ENCODE measurements around the gene NAP1L4.

NAP1L4 gene

GRCh38 chr11:3008746-3009336 lies 16.7 kb upstream of the NAP1L4 start:
- no peaks in the 10 kb centered on the region for H3K27me3 ChIP-seq (ENCODE audit: control insufficient read depth, insufficient read depth, low read length)
- no peak overlapping the region for H3K4me3 ChIP-seq (ENCODE audit: low read length)
- no peaks in the 10 kb centered on the region for H3K9me3 ChIP-seq (ENCODE audit: control insufficient read depth, low read length)
- H3K9ac ChIP-seq (ENCODE audit: low read length), result no peak overlapping the region
- peaks cover 19% of the 10 kb centered on the region for H3K4me1 ChIP-seq (ENCODE audit: control insufficient read depth, insufficient read depth, low read length)
- H3K36me3 ChIP-seq (ENCODE audit: control insufficient read depth, insufficient read depth, low read length), result peaks cover 16% of the 10 kb centered on the region

DNA sequence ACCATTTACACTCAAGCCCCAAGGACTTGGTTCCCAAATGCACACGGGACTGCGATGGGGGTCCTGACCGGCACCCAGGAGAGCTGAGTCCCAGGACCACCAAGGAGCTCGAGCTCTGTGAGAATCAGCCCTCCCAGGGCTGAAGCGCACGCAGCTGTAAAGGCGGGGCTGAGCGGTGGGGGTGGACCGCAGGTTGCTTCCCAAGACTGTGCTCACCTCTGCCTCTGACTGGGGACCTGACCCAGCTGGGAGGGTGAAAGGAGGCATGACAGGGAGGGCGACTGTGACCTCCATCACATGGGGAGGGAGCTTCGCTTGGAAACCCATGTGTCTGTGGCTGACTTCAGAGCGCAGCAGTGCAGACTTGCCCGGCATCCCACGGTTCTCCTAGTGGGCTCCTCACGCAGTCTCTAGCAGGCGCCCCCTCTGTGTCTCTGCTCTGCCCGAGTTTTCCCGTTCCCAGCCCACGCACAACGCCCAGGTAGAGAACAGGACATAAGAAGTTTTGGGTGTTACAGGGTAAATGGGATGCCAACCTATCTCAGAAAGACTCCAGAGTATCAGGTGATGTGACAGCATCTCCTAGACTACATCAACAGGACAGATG lies 15.4 kb upstream of the NAP1L4 start:
- Histone ChIP-seq H3K4me3 (ENCODE audit: low read length) (no peak overlapping the region), H3K4me1 (ENCODE audit: control insufficient read depth, insufficient read depth, low read length) (peaks cover 32% of the 10 kb centered on the region), H3K9ac (ENCODE audit: low read length) (no peak overlapping the region), H3K27me3 (ENCODE audit: control insufficient read depth, insufficient read depth, low read length) (no peaks in the 10 kb centered on the region), H3K36me3 (ENCODE audit: control insufficient read depth, insufficient read depth, low read length) (peaks cover 18% of the 10 kb centered on the region), H3K9me3 (ENCODE audit: control insufficient read depth, low read length) (no peaks in the 10 kb centered on the region)

DNA sequence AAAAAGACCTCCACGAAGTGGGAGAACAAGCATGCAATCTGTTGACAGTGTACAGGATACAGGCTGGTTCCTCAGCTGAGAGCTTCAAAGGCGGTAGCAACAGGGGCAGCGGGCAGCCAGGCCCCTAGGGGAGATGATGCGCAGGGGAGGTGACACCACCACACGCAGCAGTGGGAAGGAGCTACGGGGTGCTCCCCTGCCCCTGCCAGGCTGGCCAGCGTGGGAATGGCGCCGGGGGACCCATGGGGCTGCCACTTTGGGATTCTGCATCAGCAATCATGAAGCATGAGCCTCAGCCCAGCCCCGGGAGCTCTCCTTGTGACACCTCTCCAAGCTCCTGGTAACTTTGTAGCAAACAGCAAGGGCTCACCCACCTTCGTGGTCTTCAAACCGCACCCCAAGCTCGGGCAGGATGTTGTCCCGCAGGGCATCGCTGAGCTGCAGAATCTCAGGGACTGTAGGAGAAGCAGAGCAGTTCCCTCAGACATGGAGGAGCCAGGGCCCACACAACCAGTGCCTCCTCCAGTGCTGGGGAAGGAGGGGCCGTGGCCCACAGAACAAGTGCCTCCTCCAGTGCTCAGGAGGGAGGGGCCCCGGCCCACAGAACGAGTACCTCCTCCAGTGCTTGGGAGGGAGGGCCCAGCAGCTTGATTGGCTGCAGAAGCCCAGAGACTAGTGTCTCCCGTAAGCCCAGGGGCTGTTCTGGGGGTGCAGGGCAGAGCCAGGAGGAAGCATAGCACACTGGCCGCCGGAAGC lies 14.6 kb upstream of the NAP1L4 start:
- Histone ChIP-seq H3K9ac (ENCODE audit: low read length) (no peak overlapping the region), H3K27me3 (ENCODE audit: control insufficient read depth, insufficient read depth, low read length) (no peaks in the 10 kb centered on the region), H3K4me1 (ENCODE audit: control insufficient read depth, insufficient read depth, low read length) (peaks cover 40% of the 10 kb centered on the region), H3K4me3 (ENCODE audit: low read length) (no peak overlapping the region), H3K36me3 (ENCODE audit: control insufficient read depth, insufficient read depth, low read length) (peaks cover 24% of the 10 kb centered on the region), H3K9me3 (ENCODE audit: control insufficient read depth, low read length) (no peaks in the 10 kb centered on the region)

DNA sequence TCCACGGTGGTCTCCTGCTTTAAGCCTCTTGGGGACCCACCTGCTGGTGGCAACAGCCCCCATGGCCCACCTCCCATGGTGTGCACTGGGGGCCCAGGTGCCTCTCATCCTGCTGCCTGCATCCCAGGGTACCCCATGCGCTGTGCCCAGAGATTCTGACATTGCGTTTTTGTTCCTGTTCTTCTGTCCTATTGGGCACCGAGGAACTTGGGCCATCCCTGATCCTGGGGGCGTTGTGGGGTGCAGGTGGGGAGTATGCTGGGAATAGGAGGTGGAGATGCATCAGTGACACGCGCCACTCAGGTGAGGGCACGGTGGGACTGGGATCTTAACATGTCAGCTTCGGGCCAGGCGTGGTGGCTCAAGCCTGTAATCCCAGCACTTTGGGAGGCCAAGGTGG lies 12.4 kb upstream of the NAP1L4 start:
- Histone ChIP-seq H3K4me3 (ENCODE audit: low read length) (no peak overlapping the region), H3K9ac (ENCODE audit: low read length) (no peak overlapping the region), H3K4me1 (ENCODE audit: control insufficient read depth, insufficient read depth, low read length) (peaks cover 61% of the 10 kb centered on the region), H3K9me3 (ENCODE audit: control insufficient read depth, low read length) (no peaks in the 10 kb centered on the region), H3K27me3 (ENCODE audit: control insufficient read depth, insufficient read depth, low read length) (no peaks in the 10 kb centered on the region), H3K36me3 (ENCODE audit: control insufficient read depth, insufficient read depth, low read length) (peaks cover 19% of the 10 kb centered on the region)

- Histone ChIP-seq H3K9ac (ENCODE audit: low read length) (no peak overlapping the region), H3K36me3 (ENCODE audit: control insufficient read depth, insufficient read depth, low read length) (peaks cover 15% of the 10 kb centered on the region), H3K4me1 (ENCODE audit: control insufficient read depth, insufficient read depth, low read length) (peaks cover 69% of the 10 kb centered on the region)
Observed at GRCh38 chr11:3003396-3004231, 11.5 kb upstream of the NAP1L4 start.

DNA sequence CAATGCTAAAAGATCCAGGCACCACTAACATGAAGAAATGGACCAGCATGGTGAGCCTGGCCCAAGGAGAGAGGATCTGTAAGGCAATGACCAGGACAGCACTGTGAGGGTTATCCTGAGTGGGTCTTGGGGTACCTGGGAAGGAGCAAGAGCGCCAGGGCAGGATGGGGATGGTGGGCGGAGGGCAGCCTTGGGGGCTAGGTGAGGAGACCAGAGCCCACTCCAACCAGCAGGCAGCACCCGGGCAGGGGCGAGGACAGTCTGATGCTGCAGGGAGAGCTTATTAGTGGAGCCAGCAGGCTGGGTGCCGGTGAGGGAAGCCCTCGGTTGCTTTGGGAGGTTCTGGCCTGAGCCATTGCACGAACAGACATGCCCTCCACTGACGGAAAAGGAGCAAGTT lies 10.7 kb upstream of the NAP1L4 start:
- no peak overlapping the region for H3K9ac ChIP-seq (ENCODE audit: low read length)
- H3K27me3 ChIP-seq (ENCODE audit: control insufficient read depth, insufficient read depth, low read length), result no peaks in the 10 kb centered on the region
- no peak overlapping the region for H3K4me3 ChIP-seq (ENCODE audit: low read length)
- H3K36me3 ChIP-seq (ENCODE audit: control insufficient read depth, insufficient read depth, low read length), result peaks cover 15% of the 10 kb centered on the region
- no peaks in the 10 kb centered on the region for H3K9me3 ChIP-seq (ENCODE audit: control insufficient read depth, low read length)
- H3K4me1 ChIP-seq (ENCODE audit: control insufficient read depth, insufficient read depth, low read length), result peaks cover 77% of the 10 kb centered on the region

More at GRCh38 chr11:3003396-3004231, 11.5 kb upstream of the NAP1L4 start:
- Histone ChIP-seq H3K4me3 (ENCODE audit: low read length) (no peak overlapping the region), H3K9me3 (ENCODE audit: control insufficient read depth, low read length) (no peaks in the 10 kb centered on the region), H3K27me3 (ENCODE audit: control insufficient read depth, insufficient read depth, low read length) (no peaks in the 10 kb centered on the region)

DNA sequence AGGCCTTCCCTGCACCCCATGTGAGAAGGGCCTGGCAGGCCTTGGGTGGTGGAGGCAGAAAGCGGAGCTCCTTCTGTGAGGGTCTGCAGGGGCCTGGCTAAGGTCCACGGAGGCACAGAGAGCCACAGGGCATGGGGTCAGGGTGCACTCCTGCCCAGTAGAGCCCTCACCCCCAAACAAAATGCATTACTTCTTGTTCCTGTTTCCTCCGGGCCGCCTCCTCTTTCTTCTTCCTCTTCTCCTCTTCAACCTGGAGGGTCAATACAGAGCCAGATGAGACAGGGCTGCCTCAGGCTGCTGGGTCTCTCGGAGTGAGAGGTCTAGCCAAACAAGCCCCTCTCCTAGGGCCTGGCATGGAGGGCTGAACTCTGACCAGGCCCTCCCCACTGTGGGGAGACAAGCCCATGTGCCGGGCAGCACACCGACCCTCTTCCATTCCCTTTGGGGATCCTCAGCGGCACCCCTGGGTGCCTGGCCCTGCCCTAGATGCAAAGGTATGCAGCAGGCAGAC lies 10.3 kb upstream of the NAP1L4 start:
- peaks cover 15% of the 10 kb centered on the region for H3K36me3 ChIP-seq (ENCODE audit: control insufficient read depth, insufficient read depth, low read length)
- no peaks in the 10 kb centered on the region for H3K27me3 ChIP-seq (ENCODE audit: control insufficient read depth, insufficient read depth, low read length)
- H3K4me3 ChIP-seq (ENCODE audit: low read length), result no peak overlapping the region
- H3K4me1 ChIP-seq (ENCODE audit: control insufficient read depth, insufficient read depth, low read length), result peaks cover 81% of the 10 kb centered on the region
- no peaks in the 10 kb centered on the region for H3K9me3 ChIP-seq (ENCODE audit: control insufficient read depth, low read length)
- no peak overlapping the region for H3K9ac ChIP-seq (ENCODE audit: low read length)

DNA sequence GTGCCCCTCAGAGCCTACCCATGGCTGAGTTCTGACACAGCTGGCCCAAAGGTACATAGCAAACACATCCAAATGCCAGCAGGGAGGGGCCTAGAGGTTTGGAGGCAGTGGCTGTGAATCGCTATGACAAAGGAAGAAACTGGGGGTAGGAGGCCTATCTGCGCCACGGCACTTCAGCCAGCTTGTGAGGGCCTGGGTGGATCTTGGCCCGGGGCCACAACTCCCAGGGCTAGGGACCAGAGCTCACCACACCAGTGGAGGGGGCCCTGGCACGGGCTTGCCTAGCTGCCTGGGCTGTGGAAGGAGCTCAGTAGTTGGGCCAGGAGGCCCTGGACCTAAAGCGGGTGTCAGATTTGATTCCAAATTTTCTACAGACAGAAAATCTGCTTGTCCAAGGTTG lies 9.4 kb upstream of the NAP1L4 start:
- peaks cover 87% of the 10 kb centered on the region for H3K4me1 ChIP-seq (ENCODE audit: control insufficient read depth, insufficient read depth, low read length)
- H3K9me3 ChIP-seq (ENCODE audit: control insufficient read depth, low read length), result no peaks in the 10 kb centered on the region
- peaks cover 15% of the 10 kb centered on the region for H3K36me3 ChIP-seq (ENCODE audit: control insufficient read depth, insufficient read depth, low read length)
- peak overlapping the region; percentile 6 for H3K9ac ChIP-seq (ENCODE audit: low read length)
- H3K4me3 ChIP-seq (ENCODE audit: low read length), result no peak overlapping the region
- H3K27me3 ChIP-seq (ENCODE audit: control insufficient read depth, insufficient read depth, low read length), result no peaks in the 10 kb centered on the region

GRCh38 chr11:3000032-3000961 lies 8.2 kb upstream of the NAP1L4 start:
- Histone ChIP-seq H3K9ac (ENCODE audit: low read length) (peak overlapping the region; percentile 6), H3K4me1 (ENCODE audit: control insufficient read depth, insufficient read depth, low read length) (peaks cover 80% of the 10 kb centered on the region)

GRCh38 chr11:2999464-2999998 lies 7.4 kb upstream of the NAP1L4 start:
- Histone ChIP-seq H3K27me3 (ENCODE audit: control insufficient read depth, insufficient read depth, low read length) (no peaks in the 10 kb centered on the region), H3K4me1 (ENCODE audit: control insufficient read depth, insufficient read depth, low read length) (peaks cover 75% of the 10 kb centered on the region), H3K36me3 (ENCODE audit: control insufficient read depth, insufficient read depth, low read length) (peaks cover 15% of the 10 kb centered on the region), H3K9ac (ENCODE audit: low read length) (no peak overlapping the region), H3K9me3 (ENCODE audit: control insufficient read depth, low read length) (no peaks in the 10 kb centered on the region), H3K4me3 (ENCODE audit: low read length) (no peak overlapping the region)

More at GRCh38 chr11:3000032-3000961, 8.2 kb upstream of the NAP1L4 start:
- Histone ChIP-seq H3K9me3 (ENCODE audit: control insufficient read depth, low read length) (no peaks in the 10 kb centered on the region), H3K36me3 (ENCODE audit: control insufficient read depth, insufficient read depth, low read length) (peaks cover 15% of the 10 kb centered on the region), H3K27me3 (ENCODE audit: control insufficient read depth, insufficient read depth, low read length) (no peaks in the 10 kb centered on the region), H3K4me3 (ENCODE audit: low read length) (no peak overlapping the region)
